Islet precursor cell (in vitro differentiated cells): ENCODE results near the gene ARL6IP1.

Experiments
- DNase-seq: peaks from one replicate; pipeline ENCODE4 v3.0.0-alpha.2; 2018

Gene ARL6IP1

DNA sequence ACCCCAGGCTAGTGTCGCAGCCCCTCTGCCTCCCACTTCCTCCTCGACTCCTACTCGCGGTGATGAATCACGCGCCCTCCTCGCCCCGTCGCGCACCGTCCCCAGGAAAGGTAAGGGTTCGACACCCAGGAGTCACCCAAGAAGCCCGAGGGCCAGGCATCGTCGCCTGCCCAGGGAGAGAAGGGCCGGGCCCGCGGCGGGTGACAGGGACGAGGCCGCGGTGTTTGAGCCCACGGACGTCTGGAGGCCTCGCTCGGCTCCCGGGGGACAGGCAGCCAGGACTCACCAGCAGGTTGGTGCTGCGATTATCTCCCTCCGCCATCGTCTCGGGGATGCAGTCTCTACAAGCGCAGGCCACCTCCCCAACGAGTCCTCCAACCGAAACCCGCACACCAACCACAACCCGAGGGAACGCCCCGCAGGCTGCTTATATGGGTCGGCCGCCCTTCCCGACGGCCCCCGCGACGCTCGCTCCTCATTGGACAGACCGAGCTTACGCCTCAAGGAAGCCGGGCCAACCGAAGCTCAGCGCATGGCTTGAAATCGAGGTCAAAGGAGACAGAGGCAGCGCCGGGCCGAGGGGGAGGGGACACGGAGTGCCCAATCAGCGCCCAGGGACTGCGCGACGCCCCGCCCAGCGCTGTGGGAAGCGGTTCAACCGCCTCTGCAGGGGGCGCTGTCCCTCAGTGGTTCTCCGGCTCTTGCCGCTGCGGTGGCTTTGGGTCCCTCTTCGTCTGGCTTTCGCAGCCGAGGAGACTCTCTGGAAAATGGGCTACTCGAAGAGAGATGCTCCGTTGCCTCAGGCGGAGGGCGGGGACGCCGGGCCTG lies at the start of gene ARL6IP1:
ARL6IP1 (minus strand) TSS at position 405 of the 828 bp plus-strand sequence; CDS start at position 322, 83 bp downstream.
- DNase-seq: peak; percentile 100

DNA sequence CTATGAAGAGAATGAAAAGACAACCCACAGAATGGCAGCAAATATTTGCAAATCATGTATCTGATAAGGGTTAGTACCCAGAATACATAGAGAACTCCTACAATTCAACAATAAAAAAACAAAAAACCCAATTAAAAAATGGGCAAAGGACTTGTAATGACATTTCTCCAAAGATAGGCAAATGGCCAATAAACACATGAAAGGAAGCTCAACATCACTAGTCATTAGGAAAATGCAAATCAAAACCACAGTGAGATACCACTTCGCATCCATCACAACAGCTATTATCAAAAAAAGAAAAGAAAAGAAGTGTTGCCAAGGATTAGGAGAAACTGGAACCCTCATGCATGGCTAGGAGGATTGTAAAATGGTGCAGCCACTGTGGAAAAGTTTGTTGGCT lies 45.1 kb upstream of the ARL6IP1 start:
- DNase-seq: no peak

DNA sequence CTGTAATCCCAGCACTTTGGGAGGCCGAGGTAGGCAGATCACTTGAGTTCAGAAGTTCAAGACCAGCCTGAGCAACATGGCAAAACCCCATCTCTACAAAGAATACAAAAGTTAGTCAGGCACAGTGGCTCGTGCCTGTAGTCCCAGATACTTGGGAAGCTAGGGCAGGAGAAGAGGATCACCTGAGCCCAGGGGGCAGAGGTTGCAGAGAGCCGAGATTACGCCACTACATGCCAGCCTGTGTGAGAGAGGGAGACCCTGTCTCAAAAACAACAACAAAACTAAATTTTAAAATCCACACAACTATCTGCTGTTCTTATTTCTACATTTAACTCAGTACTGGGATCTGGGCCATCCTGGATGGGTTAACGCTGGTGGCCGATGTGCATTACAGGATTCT lies 41.2 kb upstream of the ARL6IP1 start:
- no peak for DNase-seq

DNA sequence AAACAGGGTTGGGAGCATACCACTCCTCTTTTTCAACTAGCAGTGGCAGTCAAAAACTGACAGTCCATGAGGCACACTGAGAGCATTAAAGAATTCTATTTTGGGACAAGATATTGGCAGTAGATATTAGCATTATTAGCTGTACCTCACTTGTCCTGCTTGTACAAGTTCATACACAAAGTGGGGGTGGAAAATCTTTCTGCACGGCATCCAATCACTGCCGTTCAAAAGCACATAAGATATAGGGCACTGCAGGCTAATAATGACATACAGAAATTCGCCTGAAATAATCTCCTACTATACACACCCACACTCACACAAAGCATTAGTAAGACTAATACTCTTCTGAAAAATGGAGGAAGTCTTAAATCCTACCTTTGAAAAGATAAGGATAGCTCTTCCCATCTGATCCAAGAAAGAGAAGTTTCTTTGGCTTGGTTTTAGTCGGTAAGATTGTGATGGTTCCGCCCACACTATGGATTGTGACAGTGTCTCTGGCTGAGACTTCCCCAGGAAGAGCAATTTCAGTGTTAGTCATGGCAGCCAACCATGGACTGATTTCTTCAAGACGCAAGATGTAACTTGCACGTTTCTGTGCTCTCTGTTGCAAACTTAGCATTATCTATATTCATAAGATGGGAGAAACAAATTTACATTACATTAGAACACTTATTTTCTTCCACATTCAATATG lies 40.6 kb upstream of the ARL6IP1 start:
- DNase-seq: peak; percentile 19

DNA sequence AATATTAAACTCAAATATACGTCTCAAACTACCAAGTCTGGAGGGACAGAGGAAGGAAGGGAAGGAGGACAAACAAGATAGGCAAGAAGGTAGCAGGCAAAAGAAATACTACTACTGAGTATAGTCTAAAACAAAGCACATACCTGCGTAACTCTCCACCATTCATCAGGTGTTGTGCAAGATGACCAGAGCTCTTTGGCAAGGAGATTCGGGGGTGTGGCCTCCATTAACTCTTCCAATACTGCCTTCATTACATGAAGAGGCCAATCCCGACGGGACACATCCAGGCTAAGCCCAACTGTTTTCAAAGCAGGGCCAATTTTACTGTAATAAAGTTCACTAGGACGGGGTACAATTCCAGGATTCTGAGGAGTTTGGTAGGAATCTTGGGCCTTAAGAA lies 38.2 kb upstream of the ARL6IP1 start:
- DNase-seq: peak; percentile 54

DNA sequence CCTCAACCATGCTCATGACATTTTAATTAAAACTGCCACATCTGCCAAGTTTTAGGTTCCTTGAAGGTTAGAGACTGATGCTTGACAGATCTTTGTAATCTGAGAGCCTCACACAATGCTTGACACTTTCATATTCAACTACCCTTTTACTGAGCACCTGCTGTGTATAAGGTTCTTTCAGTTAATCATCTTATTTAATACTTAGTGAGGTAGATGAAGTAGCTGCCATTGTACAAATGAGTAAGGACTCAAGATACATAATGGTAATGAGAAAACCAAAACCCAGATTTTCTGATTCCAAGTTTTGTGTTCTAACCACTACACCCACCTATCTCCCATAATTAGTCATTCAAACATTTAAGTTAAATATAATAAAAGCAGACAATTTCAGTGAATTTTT lies 35.4 kb upstream of the ARL6IP1 start:
- DNase-seq: no peak

DNA sequence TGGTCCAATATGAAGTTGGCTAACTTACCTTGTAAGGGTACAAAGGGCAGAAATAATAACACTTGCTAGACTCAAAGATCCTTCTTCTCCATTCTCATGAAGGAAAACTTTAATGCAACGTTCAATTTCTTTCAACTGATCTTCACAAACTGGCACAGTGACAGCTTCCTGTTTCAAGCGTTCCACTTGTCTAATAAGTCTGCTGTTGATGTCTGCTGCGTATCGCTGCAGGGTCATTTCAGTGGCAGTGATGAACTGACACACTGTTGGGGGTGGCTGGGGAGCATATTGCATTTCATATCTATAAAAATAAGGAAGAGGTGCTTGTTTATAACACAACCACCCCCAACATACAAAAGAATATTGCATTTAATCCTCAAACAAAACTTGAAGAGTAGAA lies 33.5 kb upstream of the ARL6IP1 start:
- DNase-seq: no peak

DNA sequence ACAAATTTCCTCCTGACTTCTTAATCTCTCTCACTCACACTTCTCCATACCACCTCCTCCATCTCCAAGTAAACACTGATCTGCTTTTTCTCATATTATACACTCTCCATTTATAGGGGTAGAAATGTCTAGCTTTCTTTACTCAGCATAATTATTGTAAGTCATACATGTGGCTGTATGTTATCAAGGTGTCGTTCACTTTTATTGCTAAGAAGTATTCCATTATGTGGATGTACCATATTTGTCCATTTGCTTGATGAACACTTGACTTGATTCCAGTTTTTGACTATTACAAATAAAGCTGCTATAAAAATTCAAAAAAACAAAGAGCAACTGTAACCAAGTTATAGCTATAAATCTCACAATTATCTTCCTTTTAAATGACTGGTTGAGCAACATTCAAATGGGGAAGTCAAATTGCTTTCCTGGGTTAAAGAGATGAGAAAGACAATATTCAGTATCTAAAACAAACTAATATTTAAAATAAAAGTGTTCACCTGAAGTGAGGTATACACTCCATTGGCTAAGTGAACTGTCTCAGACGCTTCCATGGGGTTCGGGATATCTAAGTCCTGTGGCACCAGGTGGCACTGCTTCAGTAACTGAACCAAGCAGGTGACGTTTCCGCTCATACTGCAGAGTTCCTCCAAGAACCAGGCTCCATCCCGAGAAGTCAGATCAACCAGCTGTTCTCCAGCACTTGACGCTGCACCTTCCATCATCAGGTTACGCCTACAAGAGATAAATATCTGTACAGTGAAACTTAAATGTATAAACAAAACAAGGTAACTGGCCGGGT lies 32.6 kb upstream of the ARL6IP1 start:
- DNase-seq: no peak

DNA sequence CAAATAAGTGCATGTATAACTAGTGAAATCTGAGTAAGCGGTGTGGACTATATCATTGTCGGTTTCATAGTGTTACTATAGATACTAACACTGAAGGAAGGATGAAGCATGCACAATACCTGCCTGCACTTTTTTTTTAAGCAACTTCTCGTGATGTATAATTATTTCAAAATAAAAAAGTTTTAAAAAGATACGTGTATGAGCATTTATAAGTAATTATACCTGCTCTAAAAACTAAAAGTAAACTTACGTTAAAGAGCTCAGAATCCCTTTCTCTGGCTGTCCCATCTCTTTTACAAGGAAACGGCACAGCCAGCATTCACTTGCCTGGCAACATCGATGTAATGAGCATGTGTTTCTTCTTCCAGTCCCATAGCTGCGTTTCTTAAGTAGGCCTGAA lies 31.3 kb upstream of the ARL6IP1 start:
- DNase-seq: no peak

DNA sequence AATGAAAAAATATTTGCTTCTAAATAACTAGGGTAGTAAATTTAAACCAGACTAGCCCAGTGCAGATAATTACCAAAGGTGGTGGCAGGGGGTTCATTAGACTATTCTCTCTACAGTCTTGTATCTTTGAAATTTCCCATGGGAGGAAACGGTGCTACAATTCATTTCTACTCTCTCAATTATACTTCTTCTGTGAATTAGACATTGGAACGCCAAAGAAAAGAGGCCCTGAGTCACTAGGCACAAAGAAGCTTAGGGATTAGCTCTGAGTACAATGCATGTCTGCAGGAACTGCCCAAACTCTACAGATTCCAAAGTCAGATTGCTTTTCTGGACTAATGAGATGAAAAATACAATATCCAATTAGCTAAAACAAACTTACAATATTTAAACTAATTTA lies 30.7 kb upstream of the ARL6IP1 start:
- no peak for DNase-seq

DNA sequence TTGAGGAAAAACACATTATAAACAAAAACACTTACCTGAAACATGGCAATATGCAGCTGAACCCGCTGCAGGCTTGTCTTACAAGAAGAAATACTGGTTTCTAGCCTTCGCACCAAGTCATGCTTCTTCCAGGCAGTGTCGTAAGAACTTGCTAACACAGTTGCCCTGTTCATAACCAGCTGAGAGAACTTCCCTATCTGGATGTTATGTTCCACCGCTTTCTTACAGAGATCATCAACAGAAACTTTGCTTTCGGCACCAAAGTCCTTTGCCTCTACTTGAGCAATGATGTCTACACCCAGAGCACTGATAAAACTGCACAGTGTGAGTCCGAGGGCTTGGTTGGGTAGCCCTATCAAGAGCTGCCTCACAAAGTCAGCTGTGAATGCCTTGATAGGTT lies 27.9 kb upstream of the ARL6IP1 start:
- no peak for DNase-seq

DNA sequence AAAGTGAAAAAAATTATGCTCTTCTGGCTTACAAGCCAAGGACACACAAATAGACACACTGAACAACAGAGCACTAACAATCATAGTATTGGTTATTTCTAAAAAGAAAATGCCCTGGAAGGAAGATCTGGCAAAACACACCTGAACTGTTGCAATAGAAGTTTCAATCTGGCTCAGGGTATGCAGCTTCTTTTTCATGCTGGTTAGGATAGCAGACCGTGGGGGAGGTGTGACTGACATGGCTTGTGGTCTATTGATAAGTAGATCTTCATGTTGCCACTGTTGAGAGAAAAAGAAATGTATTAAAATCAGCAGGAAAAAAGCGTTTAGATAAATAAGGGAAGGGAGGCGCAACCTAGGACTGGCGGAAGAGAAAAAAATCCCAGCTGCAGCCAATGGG lies 26.5 kb upstream of the ARL6IP1 start:
- DNase-seq: no peak

DNA sequence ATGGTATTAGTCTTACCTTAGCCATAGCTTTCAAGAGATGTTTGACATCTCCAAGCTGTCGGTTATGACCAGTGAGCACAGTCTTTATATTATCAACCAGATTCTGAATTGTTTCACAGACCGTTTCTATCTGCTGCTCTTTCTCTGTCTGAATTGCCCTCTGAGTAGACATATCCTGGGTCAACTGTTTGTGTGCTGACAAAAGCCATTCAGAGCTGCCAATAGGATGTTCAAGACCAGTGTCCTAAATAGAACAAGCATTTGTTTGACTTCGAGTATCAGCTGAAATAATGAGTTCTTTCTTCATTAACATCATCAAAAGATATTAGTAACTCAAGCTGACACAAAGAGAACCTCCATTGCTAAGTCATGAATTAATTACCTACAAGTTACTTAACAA lies 14.9 kb upstream of the ARL6IP1 start:
- DNase-seq: no peak

DNA sequence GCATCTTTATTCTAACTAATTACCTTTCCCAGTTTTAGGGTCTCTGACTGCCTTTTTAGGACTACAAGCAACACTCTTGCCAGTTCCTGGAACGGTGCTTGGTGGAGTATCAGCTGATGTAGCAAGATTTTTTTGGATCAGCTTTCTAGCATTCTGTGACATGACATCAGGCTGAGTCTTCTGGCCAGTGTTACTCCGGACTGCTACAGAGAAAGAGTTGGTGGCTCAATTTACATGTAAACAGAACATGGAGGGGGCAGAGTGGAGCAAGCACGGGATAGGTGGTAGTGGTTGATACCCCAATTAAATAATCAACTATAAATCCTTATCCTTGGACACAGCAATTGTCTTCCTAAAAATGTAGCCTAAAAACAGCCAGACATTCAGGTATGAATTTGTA lies 10.6 kb upstream of the ARL6IP1 start:
- DNase-seq: no peak

DNA sequence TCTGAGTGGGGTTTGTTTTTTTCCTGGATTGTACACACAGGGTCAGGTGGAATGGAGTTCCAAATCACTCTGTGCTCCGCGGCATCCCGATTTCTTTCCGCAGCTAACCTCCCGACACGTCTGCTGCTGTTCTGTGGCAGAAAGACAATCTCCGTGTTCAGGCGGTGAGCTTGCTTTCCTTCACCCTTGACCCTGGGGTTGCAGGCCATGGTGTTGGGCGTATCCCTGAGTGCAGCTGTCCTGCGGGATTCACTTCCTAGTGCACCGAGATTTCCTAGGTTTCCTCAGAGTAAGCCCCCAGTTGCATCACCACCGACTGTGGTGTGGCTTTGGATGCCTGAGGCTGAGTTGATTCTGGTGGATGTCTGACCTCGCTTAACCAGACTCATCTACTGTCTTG lies 7.8 kb upstream of the ARL6IP1 start:
- DNase-seq: no peak

DNA sequence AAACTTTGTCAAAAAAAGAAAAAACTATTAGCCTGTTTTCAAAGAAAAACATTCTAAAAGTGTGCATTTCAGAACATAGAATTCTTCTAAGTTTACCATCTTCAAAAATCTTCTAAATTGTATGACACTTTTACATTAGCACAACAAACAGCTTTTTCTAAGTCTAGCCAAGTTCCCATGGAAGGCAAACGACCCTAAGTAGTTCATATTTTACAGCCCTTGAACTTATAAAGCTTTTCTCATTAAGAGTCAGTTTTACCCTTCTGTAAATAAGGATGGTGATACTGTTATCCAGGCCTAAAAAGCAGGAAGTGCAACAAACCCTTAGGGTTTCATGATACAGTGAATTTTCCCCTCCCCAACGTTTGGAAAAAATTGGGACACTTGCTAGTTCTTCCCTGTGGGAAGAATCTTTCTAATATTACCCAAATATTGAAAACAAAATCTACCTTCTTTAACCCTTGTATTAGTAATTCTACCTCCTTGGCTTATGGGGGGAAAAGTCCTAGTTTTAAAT lies 4.0 kb upstream of the ARL6IP1 start:
- no peak for DNase-seq

DNA sequence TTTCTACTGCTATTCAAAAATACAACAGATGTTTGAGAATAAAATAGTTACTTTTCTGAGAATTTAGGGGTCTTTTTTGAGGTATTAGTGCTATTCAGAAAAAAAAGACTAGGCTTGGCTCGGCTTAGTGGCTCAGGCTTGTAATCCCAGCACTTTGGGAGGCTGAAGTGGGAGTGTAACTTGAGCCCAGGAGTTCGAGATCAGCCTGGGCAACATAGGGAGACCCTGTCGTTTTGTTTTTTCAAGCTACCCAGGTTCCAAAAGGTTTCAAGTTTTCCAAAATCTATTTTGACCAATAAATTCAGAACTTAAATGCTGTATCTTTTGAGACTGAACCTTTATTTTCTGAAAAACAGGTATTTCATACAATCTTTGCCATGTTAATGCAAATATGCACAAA lies 3.2 kb upstream of the ARL6IP1 start:
- peak; percentile 44 for DNase-seq

DNA sequence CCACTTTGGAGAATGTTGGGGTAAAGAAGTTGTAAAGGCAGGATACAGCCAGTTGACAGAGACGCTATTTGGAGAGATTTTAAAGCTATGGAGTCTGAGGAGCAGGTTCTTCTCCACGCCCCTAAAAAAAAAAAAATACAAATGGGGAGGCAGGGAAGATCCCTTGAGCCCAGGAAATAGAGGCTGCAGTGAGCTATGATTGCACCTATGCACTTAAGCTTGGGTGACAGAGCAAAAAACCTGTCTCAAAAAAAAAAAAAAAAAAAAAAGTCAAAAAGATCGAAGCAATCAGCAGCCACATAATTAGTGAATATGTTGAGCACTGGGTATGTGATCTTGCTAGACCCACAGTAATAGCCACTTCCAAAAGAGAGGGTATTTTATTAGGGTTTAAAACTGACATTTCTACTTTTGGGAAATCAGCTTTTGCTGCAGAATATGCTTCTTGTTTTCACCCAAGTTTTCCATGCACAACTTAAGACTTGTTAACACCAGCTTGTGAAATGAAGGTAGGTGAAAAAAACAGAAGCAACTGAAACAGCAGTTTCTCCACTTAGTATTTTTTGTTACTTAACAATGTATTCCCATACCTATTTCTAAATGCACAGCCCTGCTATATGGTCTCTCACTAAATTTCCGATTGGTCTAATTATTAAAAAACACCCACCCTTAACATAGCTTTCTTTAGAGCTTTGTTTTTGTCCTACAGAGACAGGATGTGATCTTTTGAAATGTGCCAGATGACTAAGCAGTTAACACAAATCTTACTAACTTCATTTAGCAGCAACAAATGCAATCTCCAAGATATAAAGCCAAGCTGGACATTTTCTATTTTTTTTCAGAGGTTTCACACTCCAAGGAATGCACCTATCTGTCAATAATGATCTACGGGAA lies 2.5 kb upstream of the ARL6IP1 start:
- no peak for DNase-seq

DNA sequence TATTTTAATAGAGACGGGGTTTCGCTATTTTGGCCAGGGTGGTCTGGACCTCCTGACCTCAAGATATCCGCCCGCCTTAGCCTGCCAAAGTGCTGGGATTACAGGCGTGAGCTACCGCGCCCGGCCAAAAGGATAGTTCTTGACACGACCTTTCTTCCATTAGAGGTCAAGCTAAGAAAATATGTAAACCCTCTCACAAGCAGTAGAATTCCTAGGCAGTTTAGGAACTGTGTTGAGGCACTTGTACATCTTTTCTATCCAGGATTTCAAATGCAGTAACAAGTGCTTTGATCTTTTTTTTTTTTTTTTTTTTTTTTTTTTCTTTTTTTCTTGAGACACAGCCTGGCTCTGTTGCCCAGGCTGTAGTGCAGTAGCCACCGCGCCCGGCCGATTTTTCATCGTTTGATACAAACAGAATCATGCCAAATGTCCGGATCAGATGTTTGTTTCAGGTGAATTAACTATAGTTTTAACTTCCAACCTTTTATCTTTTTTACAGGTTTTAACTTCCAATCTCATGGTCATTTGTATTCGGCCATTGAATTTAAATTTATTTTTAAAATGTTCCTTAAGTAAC lies 1.5 kb upstream of the ARL6IP1 start:
- no peak for DNase-seq

DNA sequence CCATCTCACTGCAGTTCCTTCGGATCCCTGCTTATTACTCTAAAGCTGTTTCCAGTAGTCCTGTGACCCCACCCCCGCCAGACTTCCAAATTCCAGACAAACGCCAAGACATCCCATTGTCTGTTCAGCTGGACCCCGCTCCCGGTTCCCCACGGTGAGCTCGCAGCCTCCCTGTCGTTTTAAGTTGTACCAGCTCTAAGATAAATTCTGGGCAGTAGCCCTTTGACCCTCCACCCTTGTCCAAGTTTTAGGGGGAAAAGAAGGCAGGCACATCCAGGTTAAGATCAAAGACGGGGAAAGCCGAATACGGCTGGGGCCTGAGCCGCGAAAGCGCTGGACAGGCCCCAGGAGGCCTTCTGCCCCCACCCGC lies 589 bp downstream of the ARL6IP1 start:
- DNase-seq: peak; percentile 68

DNA sequence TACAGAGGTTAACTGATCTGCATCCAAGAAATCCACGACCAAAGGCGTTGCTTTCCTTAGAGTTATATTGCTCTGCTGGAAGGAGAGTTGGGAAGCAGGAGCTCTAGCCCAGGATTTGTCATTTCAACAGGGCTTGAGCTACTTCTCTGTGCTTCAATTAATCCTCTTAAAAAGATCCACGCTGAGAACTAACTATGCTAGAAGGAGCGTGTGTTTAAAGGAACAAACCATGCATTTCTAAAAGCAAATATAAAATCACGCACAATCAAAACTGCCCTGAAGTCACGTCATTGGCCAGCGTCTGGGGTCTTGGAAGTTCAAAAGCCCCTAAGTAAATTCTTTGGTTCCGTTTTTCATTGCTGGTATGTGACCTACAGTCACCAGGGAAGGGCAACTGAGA lies 1.1 kb downstream of the ARL6IP1 start:
- no peak for DNase-seq

DNA sequence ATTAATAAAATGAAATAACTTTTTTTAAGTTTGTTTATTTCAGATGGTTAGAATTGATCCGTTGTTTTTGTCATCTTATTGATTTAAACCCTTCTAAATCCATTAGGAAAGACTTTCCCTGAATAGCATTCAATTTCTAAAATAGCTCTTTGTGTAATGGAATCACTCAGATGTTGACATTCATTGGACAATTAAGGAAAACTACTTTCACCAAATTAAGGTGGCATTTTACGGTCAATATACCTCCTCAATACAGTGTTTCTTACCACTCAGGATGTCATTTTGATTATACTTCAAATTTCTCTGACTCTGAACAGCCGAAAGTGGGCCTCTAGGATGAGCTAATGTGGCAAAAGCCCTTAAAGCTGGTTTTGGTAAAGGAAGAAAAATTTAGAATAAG lies 1.8 kb downstream of the ARL6IP1 start:
- no peak for DNase-seq
